Fibroblast of the aortic adventitia (primary cell): ENCODE data around the gene MAN2A1. TPM values are rescaled to one million over a fixed set of nuclear protein-coding genes. Genes with fewer than 3 reads are reported as not detected.
"Not testable (repeated sequence)": the region's sequence is repeated elsewhere in the genome, so short reads cannot be mapped to it uniquely, and the experiment has no call there.

Experiments used
- DNase-seq: peaks from one replicate; pipeline ENCODE4 v3.0.0-alpha.2; 2010; ENCODE audit warnings: low read depth
- H3K4me3 ChIP-seq: 2 replicates; pipeline ENCODE4 v1.5.1; 2011; ENCODE audit warnings: low read depth, mild to moderate bottlenecking, control low read depth, low read length, moderate library complexity
- total RNA-seq: library from RNA; depleted of rRNA; stranded (reverse); fragments of >200 nt; gene quantifications from 2 replicates; pipeline ENCODE4 v1.2.3, GENCODE V29; 2012; ENCODE audit warnings: low replicate concordance
- TF ChIP-seq, protein P1 (sequence below): IDR thresholded peaks from 2 replicates; pipeline ENCODE4 v1.5.1; 2011; ENCODE audit warnings: mild to moderate bottlenecking, low read length, control low read depth, inconsistent platforms; ENCODE audit not compliant: insufficient read depth

Gene MAN2A1
- total RNA-seq, 1 donor = 62.3 TPM

DNA sequence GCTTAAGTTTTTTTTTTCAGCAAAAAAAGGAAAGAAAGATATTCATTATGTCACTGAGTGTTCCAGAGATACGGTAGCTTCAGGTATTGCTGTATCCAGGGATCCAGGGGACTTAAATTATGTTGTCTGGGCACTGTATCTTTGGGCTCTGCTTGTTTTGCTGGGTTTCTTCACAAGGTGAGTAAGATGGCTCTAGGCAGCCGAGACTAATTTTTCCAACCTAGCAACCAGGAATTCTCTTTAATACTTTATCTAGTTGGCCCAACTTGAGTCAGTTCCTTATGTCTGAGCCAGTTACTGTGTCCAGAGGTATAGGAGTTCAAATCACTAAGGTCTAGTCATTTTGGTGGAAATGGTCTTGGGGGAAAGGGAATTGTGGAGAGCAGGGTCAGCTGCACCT, 66.0 kb downstream of the MAN2A1 start:
- TF ChIP-seq, protein P1, sequence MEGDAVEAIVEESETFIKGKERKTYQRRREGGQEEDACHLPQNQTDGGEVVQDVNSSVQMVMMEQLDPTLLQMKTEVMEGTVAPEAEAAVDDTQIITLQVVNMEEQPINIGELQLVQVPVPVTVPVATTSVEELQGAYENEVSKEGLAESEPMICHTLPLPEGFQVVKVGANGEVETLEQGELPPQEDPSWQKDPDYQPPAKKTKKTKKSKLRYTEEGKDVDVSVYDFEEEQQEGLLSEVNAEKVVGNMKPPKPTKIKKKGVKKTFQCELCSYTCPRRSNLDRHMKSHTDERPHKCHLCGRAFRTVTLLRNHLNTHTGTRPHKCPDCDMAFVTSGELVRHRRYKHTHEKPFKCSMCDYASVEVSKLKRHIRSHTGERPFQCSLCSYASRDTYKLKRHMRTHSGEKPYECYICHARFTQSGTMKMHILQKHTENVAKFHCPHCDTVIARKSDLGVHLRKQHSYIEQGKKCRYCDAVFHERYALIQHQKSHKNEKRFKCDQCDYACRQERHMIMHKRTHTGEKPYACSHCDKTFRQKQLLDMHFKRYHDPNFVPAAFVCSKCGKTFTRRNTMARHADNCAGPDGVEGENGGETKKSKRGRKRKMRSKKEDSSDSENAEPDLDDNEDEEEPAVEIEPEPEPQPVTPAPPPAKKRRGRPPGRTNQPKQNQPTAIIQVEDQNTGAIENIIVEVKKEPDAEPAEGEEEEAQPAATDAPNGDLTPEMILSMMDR = no peak
- no peak overlapping the region for H3K4me3 ChIP-seq
- no peak for DNase-seq

DNA sequence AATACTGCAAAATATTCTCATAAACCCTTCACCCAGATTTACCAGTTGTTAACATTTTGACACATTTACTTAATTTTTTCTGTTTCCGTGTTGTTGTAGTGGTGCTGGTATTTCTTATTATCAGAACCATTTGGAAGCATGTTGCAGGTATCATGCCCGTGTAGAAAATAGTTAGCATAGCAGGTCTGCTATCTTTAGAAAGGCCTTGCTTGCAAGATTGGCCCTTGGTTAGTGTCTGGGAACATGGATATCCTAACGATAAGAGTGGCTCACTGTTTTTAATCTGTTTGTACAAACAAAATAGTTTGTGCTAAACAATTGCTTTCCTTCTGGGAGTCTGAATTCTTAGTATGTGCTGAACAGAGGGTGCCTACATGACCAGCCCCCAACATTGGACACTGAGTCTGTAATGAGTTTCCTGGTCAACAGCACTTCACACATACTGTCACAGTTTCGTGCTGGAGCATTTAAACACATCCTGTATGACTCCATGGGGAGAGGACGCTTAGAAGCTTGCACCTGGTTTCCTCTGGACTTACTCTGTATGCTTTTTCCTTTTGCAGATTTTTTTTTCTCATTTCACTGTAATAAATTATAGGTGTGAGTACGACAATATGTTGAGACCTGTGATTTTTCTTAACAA, 66.9 kb downstream of the MAN2A1 start:
- DNase-seq = no peak
- TF ChIP-seq, protein P1 = no peak
- no peak overlapping the region for H3K4me3 ChIP-seq

DNA sequence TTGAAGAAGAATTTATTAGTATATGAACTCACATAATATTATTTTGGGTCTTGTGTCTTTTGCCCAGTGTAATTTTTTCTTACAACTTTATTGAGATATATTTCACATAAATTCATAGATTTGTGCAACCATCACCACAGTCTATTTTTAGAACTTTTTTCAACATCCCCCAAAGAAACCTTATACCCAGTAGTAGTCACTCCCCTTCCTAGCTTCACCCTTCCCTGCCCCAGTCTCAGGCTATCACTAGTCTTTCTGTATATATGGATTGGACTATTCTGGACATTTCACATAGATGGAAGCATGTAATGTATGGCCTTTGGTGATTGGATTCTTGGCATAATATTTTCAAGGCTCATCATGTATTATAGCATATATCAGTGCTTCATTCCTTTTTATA, 67.8 kb downstream of the MAN2A1 start:
- DNase-seq = no peak
- no peak overlapping the region for H3K4me3 ChIP-seq
- TF ChIP-seq, protein P1 = no peak

DNA sequence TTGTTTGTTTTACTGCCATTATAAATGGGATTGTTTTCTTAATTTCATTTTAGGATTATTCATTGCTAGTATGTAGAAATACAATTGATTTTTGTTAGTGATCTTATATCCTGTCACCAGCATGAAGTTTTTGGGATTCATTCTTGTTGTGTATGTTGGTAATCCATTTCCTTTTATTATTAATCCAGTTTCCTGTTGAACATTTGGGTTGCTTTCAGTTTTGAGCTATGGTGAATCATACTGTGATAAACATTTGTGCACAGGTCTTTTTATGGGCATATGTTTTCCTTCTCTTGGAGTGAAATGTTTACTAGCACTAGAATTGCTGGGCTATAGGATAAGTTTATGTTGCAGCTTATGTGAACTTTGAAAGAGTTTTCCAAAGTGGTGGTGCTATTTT, 69.6 kb downstream of the MAN2A1 start:
- TF ChIP-seq, protein P1 = no peak
- no peak overlapping the region for H3K4me3 ChIP-seq
- peak; percentile 42 for DNase-seq

DNA sequence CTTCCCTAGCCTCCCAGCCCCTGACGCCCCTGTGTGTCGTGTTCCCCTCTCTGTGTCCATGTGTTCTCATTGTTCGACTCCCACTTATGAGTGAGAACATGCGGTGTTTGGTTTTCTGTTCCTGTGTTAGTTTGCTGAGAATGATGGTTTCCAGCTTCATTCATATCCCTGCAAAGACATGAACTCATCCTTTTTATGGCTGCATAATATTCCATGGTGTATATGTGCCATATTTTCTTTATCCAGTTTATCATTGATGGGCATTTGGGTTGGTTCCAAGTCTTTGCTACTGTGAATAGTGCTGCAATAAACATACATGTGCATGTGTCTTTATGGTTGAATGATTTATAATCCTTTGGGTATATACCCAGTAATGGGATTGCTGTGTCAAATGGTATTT, 70.4 kb downstream of the MAN2A1 start:
- not testable (repeated sequence) for DNase-seq, H3K4me3 ChIP-seq

DNA sequence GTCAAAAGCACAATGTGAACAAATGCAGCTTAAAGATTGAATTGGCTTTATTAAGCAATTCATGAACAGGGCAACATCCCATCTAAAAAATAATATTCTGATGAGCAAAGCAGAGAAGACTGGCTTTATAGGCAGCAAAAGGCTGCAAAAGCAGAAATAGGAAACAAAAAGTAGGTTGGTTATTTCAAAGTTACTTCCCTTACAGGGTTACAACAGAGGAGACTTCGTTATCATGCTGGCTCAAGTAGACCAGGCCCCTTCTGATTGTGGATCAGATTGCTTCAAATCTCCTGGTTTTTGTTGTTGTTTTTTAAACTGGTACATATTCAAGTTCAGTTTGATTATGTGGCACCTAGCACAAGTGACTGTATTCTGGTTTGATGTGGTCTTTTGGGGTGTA, 73.1 kb downstream of the MAN2A1 start:
- DNase-seq = no peak
- no peak overlapping the region for H3K4me3 ChIP-seq
- TF ChIP-seq, protein P1 = no peak

DNA sequence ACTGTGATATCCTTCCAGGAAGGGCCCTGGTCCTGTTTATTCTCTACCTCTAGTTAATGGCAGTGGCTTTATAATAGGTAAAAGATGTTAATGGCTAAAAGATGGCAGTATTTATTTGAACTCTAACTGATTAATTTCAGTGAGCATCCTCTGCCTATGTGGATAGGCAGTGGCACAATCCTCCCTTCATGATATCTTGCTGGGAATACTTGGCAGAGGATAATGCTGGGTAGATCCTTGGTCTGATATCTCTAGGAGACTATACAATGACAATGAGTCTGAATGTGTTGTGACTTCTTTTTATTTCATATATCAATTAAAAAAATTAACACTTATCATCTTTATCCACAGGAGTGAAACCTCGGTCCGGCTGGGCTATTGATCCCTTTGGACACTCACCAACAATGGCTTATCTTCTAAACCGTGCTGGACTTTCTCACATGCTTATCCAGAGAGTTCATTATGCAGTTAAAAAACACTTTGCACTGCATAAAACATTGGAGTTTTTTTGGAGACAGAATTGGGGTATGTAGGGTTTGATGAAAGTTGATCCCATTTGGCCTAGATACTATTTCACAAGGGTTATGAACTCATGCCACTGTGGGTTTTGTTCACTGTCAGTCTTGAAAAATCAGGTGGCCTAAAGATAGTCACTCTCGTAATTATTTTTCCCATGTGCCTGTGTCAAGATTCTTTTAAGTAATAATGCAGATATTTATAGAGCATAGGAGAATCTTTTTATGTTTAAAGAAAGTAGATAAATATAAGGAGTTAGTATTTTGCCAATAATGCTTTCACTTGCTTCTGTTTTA, 77.7 kb downstream of the MAN2A1 start:
- TF ChIP-seq, protein P1 = no peak
- DNase-seq = no peak
- H3K4me3 ChIP-seq = no peak overlapping the region
